Hair follicle dermal papilla cell (primary cell): ENCODE measurements around the gene PABPC3. TPM values are rescaled to one million over a fixed set of nuclear protein-coding genes. Genes with fewer than 3 reads are reported as not detected.

Source experiments
- small RNA-seq: library from RNA; depleted of rRNA; stranded (forward); fragments of <200 nt; gene quantifications from one replicate; pipeline ENCODE3, GENCODE V24; 2012
- total RNA-seq: library from RNA; depleted of rRNA; stranded (reverse); fragments of >200 nt; gene quantifications from 2 replicates; pipeline ENCODE4 v1.2.3, GENCODE V29; 2012

The PABPC3 gene
- 0.12 and 0.16 TPM in 2 replicates for total RNA-seq

GRCh38 chr13:25095851-25096453 lies at the start of gene PABPC3:
PABPC3 (plus strand) TSS chr13:25096136; CDS start chr13:25096199, 63 bp downstream.

Small RNAs within 50 kb of the gene (small RNA-seq; reads per million reads assigned to genes)
- gene AL359757.2, result not detected

Other genes with a start within 250 kb of the PABPC3 start
- not detected in 2 replicates for gene AMER2, start 76.2 kb downstream of the PABPC3 start, total RNA-seq
- 26.1 and 28.1 TPM in 2 replicates for gene MTMR6, start 191.4 kb downstream of the PABPC3 start, total RNA-seq
- gene NUP58, start 205.5 kb downstream of the PABPC3 start, total RNA-seq, result 36.3 and 59.4 TPM in 2 replicates